HCT116 (cell line): ENCODE measurements around the gene CAMK1D. TPM values are rescaled to one million over a fixed set of nuclear protein-coding genes. Genes with fewer than 3 reads are reported as not detected.

Experiments
- ATAC-seq: fragments of 200-7000 bp; cut with Tn5 transposase; 2 replicates; pipeline ENCODE4 v1.9.1; 2020; ENCODE audit warnings: mild to moderate bottlenecking, moderate library complexity
- BruUV-seq: library from RNA; stranded (reverse); fragments of 400-500 nt; replicated peaks from 2 replicates; lab custom pipeline; 2021; lab: Mats Ljungman, UMichigan
- CTCF ChIA-PET: fragments of 300-600 bp; sonication (Branson Sonifier 250); formaldehyde crosslinking; loops from one replicate; lab custom pipeline; 2021; ENCODE audit warnings: antibody characterized with exemption; lab: Charles Lee
- POLR2A ChIA-PET: fragments of 300-600, 350-600 bp; sonication (Branson Sonifier 250); formaldehyde crosslinking; loops from one replicate; lab custom pipeline; 2021; ENCODE audit warnings: antibody characterized with exemption; lab: Charles Lee
- RAD21 ChIA-PET, 2 experiments: fragments of 300-600 bp; sonication (Branson Sonifier 250); formaldehyde crosslinking; loops; one replicate each; lab custom pipeline; 2023; ENCODE audit warnings: low total read pairs in 2 of 2; ENCODE audit not compliant: uncharacterized antibody in 2 of 2, unreplicated experiment in 2 of 2, low non-redundant PET in 1 of 2; lab: Charles Lee
- DNase-seq: peaks from one replicate; pipeline ENCODE4 v3.0.0-alpha.2; 2010; ENCODE audit warnings: low read depth, low spot score
- H2AFZ ChIP-seq: fragments of 200-600 bp; shearing (Covaris generic), sonication (generic); 2 replicates; pipeline ENCODE4 v1.6.1; 2017; ENCODE audit warnings: low read depth, mixed run types, mixed read lengths, antibody characterized with exemption, low read length; ENCODE audit not compliant: poor library complexity, severe bottlenecking
- H3K27ac ChIP-seq: 2 replicates; pipeline ENCODE4 v1.5.1; 2012; ENCODE audit warnings: low read depth, low read length
- H3K27me3 ChIP-seq: fragments of 200-600 bp; sonication (generic); 2 replicates; pipeline ENCODE4 v1.6.1; 2016; ENCODE audit warnings: mixed run types, low read length, mixed read lengths; ENCODE audit not compliant: insufficient read depth
- H3K36me3 ChIP-seq, 2 experiments: fragments of 200-500 bp in 1 of 2; fragments of 200-600 bp in 1 of 2; sonication (Bioruptor generic) in 1 of 2; sonication (generic) in 1 of 2; 2 replicates each; pipeline versions ENCODE4 v1.5.1 to v1.6.1; 2014 to 2016; ENCODE audit warnings: low read length in 2 of 2, inconsistent platforms in 1 of 2, mixed read lengths in 1 of 2, mixed run types in 1 of 2; ENCODE audit not compliant: insufficient read depth in 2 of 2, control insufficient read depth in 1 of 2
- H3K4me1 ChIP-seq, 2 experiments: fragments of 200-600 bp in 1 of 2; sonication (generic) in 1 of 2; 2 replicates each; pipeline versions ENCODE4 v1.5.1 to v1.6.1; 2012 to 2017; ENCODE audit warnings: low read length in 2 of 2, inconsistent platforms in 1 of 2, mild to moderate bottlenecking in 1 of 2, mixed read lengths in 1 of 2, mixed run types in 1 of 2, moderate library complexity in 1 of 2; ENCODE audit not compliant: insufficient read depth in 2 of 2, control insufficient read depth in 1 of 2
- H3K4me2 ChIP-seq: fragments of 200-600 bp; sonication (generic); 2 replicates; pipeline ENCODE4 v1.6.1; 2017; ENCODE audit warnings: mixed run types, low read length, mixed read lengths
- H3K4me3 ChIP-seq, 2 experiments: fragments of 200-600 bp in 1 of 2; sonication (generic) in 1 of 2; replicated peaks in 1 of 2; 2 replicates each; pipeline ENCODE4 v1.5.1; 2011 to 2016; ENCODE audit warnings: low read length in 2 of 2, control low read depth in 1 of 2, low read depth in 1 of 2, mild to moderate bottlenecking in 1 of 2, mixed read lengths in 1 of 2, mixed run types in 1 of 2
- H3K79me2 ChIP-seq: fragments of 200-600 bp; sonication (generic); 2 replicates; pipeline ENCODE4 v1.6.1; 2017; ENCODE audit warnings: mild to moderate bottlenecking, mixed run types, low read length, moderate library complexity, mixed read lengths; ENCODE audit not compliant: insufficient read depth
- H3K9ac ChIP-seq: fragments of 200-600 bp; sonication (generic); 2 replicates; pipeline ENCODE4 v1.6.1; 2016; ENCODE audit warnings: low read length, mixed read lengths
- H3K9me2 ChIP-seq: fragments of 200-600 bp; sonication (generic), shearing (Covaris generic); 2 replicates; pipeline ENCODE4 v1.6.1; 2017; ENCODE audit warnings: mixed run types, mild to moderate bottlenecking, moderate library complexity; ENCODE audit not compliant: insufficient read depth
- H3K9me3 ChIP-seq, 2 experiments: fragments of 200-500 bp in 1 of 2; fragments of 200-600 bp in 1 of 2; sonication (Bioruptor generic) in 1 of 2; sonication (generic) in 1 of 2; 2 replicates each; pipeline ENCODE4 v1.6.1; 2014 to 2017; ENCODE audit warnings: low read length in 2 of 2, mixed read lengths in 2 of 2, inconsistent platforms in 1 of 2, low read depth in 1 of 2, mild to moderate bottlenecking in 1 of 2, mixed run types in 1 of 2, moderate library complexity in 1 of 2; ENCODE audit not compliant: control insufficient read depth in 1 of 2, insufficient read depth in 1 of 2
- H4K20me1 ChIP-seq: fragments of 200-600 bp; sonication (generic), shearing (Covaris generic); 2 replicates; pipeline ENCODE4 v1.6.1; 2017; ENCODE audit warnings: mixed run types, mild to moderate bottlenecking, moderate library complexity; ENCODE audit not compliant: insufficient read depth
- ATF3 ChIP-seq: IDR thresholded peaks from 2 replicates; pipeline ENCODE4 v1.6.1; 2012
- CEBPB ChIP-seq: IDR thresholded peaks from 2 replicates; pipeline ENCODE4 v1.6.1; 2012; ENCODE audit warnings: low read depth
- CTCF ChIP-seq, 3 experiments: fragments of 200-600 bp in 1 of 3; sonication (generic) in 1 of 3; IDR thresholded peaks in 2 of 3; conservative IDR thresholded peaks in 1 of 3; 2 replicates each; pipeline ENCODE4 v1.5.1; 2012 to 2017; ENCODE audit warnings: low read depth in 2 of 3, low read length in 2 of 3, antibody characterized with exemption in 1 of 3, borderline replicate concordance in 1 of 3, control low read depth in 1 of 3, mild to moderate bottlenecking in 1 of 3, mixed read lengths in 1 of 3, mixed run types in 1 of 3, moderate library complexity in 1 of 3; ENCODE audit not compliant: insufficient read depth in 1 of 3
- ELF1 ChIP-seq: IDR thresholded peaks from 2 replicates; pipeline ENCODE4 v1.6.1; 2012; ENCODE audit warnings: low read depth, borderline replicate concordance
- EZH2 ChIP-seq: fragments of 200-600 bp; sonication (generic); IDR thresholded peaks from 2 replicates; pipeline ENCODE4 v1.6.1; 2017; ENCODE audit warnings: antibody characterized with exemption, mixed run types
- EZH2phosphoT487 ChIP-seq: fragments of 200-600 bp; IDR thresholded peaks from 2 replicates; pipeline ENCODE4 v1.6.1; 2018; ENCODE audit warnings: antibody characterized with exemption, borderline replicate concordance
- FOSL1 ChIP-seq: IDR thresholded peaks from 2 replicates; pipeline ENCODE4 v1.6.1; 2012; ENCODE audit warnings: low read depth
- POLR2A ChIP-seq: IDR thresholded peaks from 2 replicates; pipeline ENCODE4 v1.7.0; 2011; ENCODE audit warnings: borderline replicate concordance; ENCODE audit not compliant: insufficient read depth, insufficient read length; ENCODE audit errors: extremely low read depth
- POLR2AphosphoS5 ChIP-seq: IDR thresholded peaks from 2 replicates; pipeline ENCODE4 v1.6.1; 2011; ENCODE audit warnings: mild to moderate bottlenecking, low read depth, low read length, moderate library complexity
- REST ChIP-seq: IDR thresholded peaks from 2 replicates; pipeline ENCODE4 v1.6.1; 2012; ENCODE audit warnings: low read depth
- SIN3A ChIP-seq: IDR thresholded peaks from 2 replicates; pipeline ENCODE4 v1.6.1; 2012; ENCODE audit warnings: low read depth
- TCF7L2 ChIP-seq: IDR thresholded peaks from 2 replicates; pipeline ENCODE4 v1.7.0; 2011; ENCODE audit warnings: borderline replicate concordance, inconsistent platforms; ENCODE audit not compliant: insufficient read depth, insufficient read length; ENCODE audit errors: extremely low read depth
- YY1 ChIP-seq: IDR thresholded peaks from 2 replicates; pipeline ENCODE4 v1.6.1; 2011; ENCODE audit warnings: low read length, low read depth, moderate library complexity, mild to moderate bottlenecking; ENCODE audit not compliant: insufficient replicate concordance; ENCODE audit errors: extremely low read depth
- intact Hi-C: fragments of 100-400 bp; cut with micrococcal nuclease; formaldehyde crosslinking; loops from 2 replicates; pipeline ENCODE4 v1.10.0; 2022
- total RNA-seq: library from RNA; stranded (reverse); gene quantifications from one replicate; pipeline ENCODE4 v1.2.1, GENCODE V29; 2021; ENCODE audit not compliant: unreplicated experiment

Gene CAMK1D
- total RNA-seq, 1 experiment from 2014 or later = 9.6 TPM

- intact Hi-C loops = no loop called here
- DNase-seq (no peak), ATAC-seq (no peak)
- ChIA-PET POLR2A (no interaction called here), CTCF (no interaction called here), RAD21 (no interaction called here)
- Histone ChIP-seq H3K27ac (no peak overlapping the region), H3K9me2 (no peaks in the 10 kb centered on the region), H3K4me3 (no peak overlapping the region), H4K20me1 (no peaks in the 10 kb centered on the region), H3K4me2 (no peak overlapping the region), H2AFZ (no peak overlapping the region), H3K79me2 (no peaks in the 10 kb centered on the region), H3K9me3 (peaks cover 0 to 6% of the 10 kb centered on the region in 2 experiments; a peak in 1 of 4 replicates), H3K36me3 (no peaks in the 10 kb centered on the region), H3K27me3 (no peaks in the 10 kb centered on the region), H3K4me1 (no peaks in the 10 kb centered on the region), H3K9ac (no peak overlapping the region)
- TF ChIP-seq TCF7L2 (no peak), POLR2AphosphoS5 (no peak), SIN3A (no peak), EZH2 (no peak), ATF3 (no peak), CEBPB (no peak)
- no TSS peak for BruUV-seq
These were observed 177.0 kb downstream of the CAMK1D start for GRCh38 chr10:12526311-12526710.

GRCh38 chr10:12529976-12530375, 180.6 kb downstream of the CAMK1D start:
- Histone ChIP-seq H3K27ac (no peak overlapping the region), H3K9me3 (peaks cover 0 to under 1% of the 10 kb centered on the region in 2 experiments; a peak in 1 of 4 replicates), H3K4me2 (no peak overlapping the region)
- TF ChIP-seq FOSL1 (no peak), REST (no peak), ATF3 (no peak), POLR2AphosphoS5 (no peak), SIN3A (no peak), TCF7L2 (no peak), YY1 (no peak), EZH2phosphoT487 (no peak), ELF1 (no peak), CTCF (IDR thresholded peaks at IDR 0.05 in 2 of 3, conservative IDR thresholded peaks at IDR 0.05 in 1 of 3; ENCODE audit: borderline replicate concordance in 1 of 3, insufficient read depth in 1 of 3, low read depth in 2 of 3, low read length in 2 of 3) (no peak), POLR2A (no peak)

More at GRCh38 chr10:12529976-12530375, 180.6 kb downstream of the CAMK1D start:
- DNase-seq (no peak), ATAC-seq (no peak)
- Histone ChIP-seq H4K20me1 (no peaks in the 10 kb centered on the region), H2AFZ (no peak overlapping the region), H3K36me3 (no peaks in the 10 kb centered on the region), H3K4me1 (no peaks in the 10 kb centered on the region; a peak in 1 of 4 replicates), H3K9me2 (no peaks in the 10 kb centered on the region), H3K79me2 (no peaks in the 10 kb centered on the region), H3K4me3 (no peak overlapping the region), H3K9ac (no peak overlapping the region), H3K27me3 (no peaks in the 10 kb centered on the region)
- intact Hi-C loops = no loop called here
- ChIA-PET POLR2A (no interaction called here), RAD21 (no interaction called here), CTCF (no interaction called here)
- no TSS peak for BruUV-seq
